Measurements from ENCODE around the gene NTRK2.

The NTRK2 gene

GRCh38 chr9:85038824-85039608, 369.5 kb downstream of the NTRK2 start:
- Mint-ChIP-seq H3K4me3 (no peak overlapping the region), H3K27ac (no peak overlapping the region), H3K36me3 (no peaks in the 10 kb centered on the region), H3K27me3 (peaks cover 5% of the 10 kb centered on the region), H3K4me1 (no peaks in the 10 kb centered on the region), H3K9me3 (no peaks in the 10 kb centered on the region)

DNA sequence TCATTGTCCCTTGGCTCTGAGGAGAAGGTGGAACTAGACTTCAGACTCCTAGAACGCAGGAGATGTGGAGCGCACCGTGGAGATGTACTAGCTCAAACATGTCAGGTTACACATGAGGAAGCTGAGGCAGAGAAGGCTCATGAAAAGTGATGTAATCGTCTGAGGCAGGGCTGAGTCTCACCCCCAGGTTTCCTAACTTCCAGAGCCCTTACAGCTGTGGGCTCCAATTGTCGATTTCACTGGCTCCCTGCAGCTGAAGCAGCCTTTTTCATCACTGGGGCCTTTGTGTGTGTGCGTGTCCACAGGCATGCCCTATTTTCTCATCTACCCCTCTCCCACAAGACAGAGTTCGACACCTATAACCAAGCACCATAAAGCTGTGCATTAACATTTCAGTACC, 370.6 kb downstream of the NTRK2 start:
- no peaks in the 10 kb centered on the region for H3K36me3 Mint-ChIP-seq
- no peaks in the 10 kb centered on the region for H3K4me1 Mint-ChIP-seq
- no peak overlapping the region for H3K27ac Mint-ChIP-seq
- H3K4me3 Mint-ChIP-seq, result no peak overlapping the region
- peaks cover 3% of the 10 kb centered on the region for H3K27me3 Mint-ChIP-seq
- H3K9me3 Mint-ChIP-seq, result no peaks in the 10 kb centered on the region

- H3K27ac Mint-ChIP-seq, result no peak overlapping the region
- H3K9me3 Mint-ChIP-seq, result no peaks in the 10 kb centered on the region
- H3K36me3 Mint-ChIP-seq, result no peaks in the 10 kb centered on the region
Observed at GRCh38 chr9:85040821-85041465, 371.4 kb downstream of the NTRK2 start.

DNA sequence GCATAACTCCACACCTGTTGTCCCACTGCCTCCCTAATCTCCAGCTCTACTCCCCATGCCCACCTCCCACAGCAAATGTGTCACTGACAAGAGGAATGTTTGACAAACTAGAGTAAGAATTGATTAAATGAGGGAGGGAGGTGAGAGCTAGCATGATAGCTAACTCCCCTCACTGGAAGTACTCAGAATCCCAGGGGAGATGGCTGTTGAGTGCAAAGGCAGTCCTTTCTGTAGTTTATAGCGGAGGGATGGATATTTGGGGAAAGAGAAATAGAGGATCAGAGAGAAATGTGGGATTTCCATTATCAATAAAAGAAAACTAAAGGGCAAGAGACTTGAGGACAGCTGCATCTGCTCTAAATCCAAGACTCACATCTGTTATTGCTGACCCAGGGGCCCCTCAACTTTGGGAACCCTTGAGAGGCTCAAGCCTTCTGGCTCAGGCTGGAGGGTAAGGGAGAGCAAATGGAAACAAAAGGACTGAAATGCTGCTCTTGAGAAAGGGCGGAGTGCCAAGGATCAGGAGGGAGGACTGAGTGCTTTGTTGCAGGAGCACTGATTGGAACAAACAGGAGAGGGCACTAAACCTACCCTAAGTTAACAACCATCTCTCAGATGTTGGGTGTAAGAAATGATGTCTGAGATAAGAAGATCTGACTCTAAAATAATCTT, 372.1 kb downstream of the NTRK2 start:
- no peak overlapping the region for H3K27ac Mint-ChIP-seq
- H3K9me3 Mint-ChIP-seq, result no peaks in the 10 kb centered on the region
- H3K36me3 Mint-ChIP-seq, result no peaks in the 10 kb centered on the region
- H3K4me1 Mint-ChIP-seq, result no peaks in the 10 kb centered on the region
- no peak overlapping the region for H3K4me3 Mint-ChIP-seq
- no peaks in the 10 kb centered on the region for H3K27me3 Mint-ChIP-seq

More at GRCh38 chr9:85040821-85041465, 371.4 kb downstream of the NTRK2 start:
- Mint-ChIP-seq H3K4me1 (no peaks in the 10 kb centered on the region), H3K4me3 (no peak overlapping the region), H3K27me3 (no peaks in the 10 kb centered on the region)

DNA sequence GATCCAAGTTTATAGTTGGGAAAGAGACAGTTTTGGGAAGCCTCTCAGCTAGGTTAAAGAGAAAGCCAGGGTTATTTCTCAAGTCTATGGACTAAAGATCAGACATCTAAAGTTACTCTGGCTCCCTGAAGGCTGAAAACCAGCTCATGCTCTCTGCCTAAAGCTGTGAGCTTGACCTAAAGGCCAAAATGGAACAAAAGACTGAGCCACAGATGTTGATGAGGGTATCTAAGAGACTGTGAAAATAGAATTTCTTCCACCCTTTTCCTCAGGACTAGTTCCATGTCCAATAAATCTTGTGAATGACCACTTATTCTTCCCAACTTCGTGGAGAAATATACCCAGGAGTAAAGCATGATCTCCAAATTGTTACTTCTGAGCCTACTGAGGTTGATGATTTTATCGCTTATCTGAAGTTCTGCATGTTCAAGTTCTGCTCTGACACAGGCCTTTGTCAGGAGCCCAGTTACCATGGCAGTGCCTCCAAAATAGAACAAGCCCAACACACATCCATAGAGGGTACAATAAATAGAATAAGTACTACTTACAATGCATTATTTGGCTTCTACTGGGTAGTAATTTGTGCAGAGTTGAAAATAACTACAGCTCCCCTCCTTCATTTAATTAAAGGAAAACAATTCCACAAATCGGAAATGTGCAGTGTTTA, 373.6 kb downstream of the NTRK2 start:
- no peak overlapping the region for H3K27ac Mint-ChIP-seq

GRCh38 chr9:85045271-85045670, 375.7 kb downstream of the NTRK2 start:
- Mint-ChIP-seq H3K27ac (no peak overlapping the region), H3K4me3 (no peak overlapping the region), H3K27me3 (peaks cover 2% of the 10 kb centered on the region), H3K4me1 (no peaks in the 10 kb centered on the region), H3K36me3 (no peaks in the 10 kb centered on the region), H3K9me3 (no peaks in the 10 kb centered on the region)

More for the DNA sequence above, 373.6 kb downstream of the NTRK2 start:
- Mint-ChIP-seq H3K9me3 (no peaks in the 10 kb centered on the region), H3K4me1 (no peaks in the 10 kb centered on the region), H3K4me3 (no peak overlapping the region), H3K36me3 (no peaks in the 10 kb centered on the region), H3K27me3 (no peaks in the 10 kb centered on the region)

DNA sequence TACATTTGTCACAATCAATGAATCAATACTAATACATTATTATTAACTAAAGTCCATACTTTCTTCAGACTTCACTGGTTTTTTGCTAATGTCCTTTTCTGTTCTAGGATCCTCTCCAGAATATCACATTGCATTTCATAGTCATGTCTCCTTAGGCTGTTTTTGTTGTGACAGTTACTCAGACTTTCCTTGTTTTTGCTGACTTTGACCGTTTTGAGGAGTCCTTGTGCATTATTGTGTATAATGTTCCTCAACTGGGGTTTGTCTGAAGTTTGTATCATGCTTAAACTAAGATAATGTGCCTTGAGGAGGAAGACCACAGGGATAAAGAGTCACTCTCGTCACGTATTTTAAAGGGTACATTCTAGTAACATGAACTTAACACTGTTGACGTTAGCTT, 376.9 kb downstream of the NTRK2 start:
- no peaks in the 10 kb centered on the region for H3K9me3 Mint-ChIP-seq
- H3K4me3 Mint-ChIP-seq, result no peak overlapping the region
- no peaks in the 10 kb centered on the region for H3K36me3 Mint-ChIP-seq
- H3K27ac Mint-ChIP-seq, result no peak overlapping the region
- no peaks in the 10 kb centered on the region for H3K4me1 Mint-ChIP-seq
- peaks cover 2% of the 10 kb centered on the region for H3K27me3 Mint-ChIP-seq

GRCh38 chr9:85053206-85053786, 383.8 kb downstream of the NTRK2 start:
- Mint-ChIP-seq H3K4me1 (no peaks in the 10 kb centered on the region), H3K27me3 (peaks cover 2% of the 10 kb centered on the region), H3K9me3 (no peaks in the 10 kb centered on the region), H3K4me3 (no peak overlapping the region), H3K36me3 (no peaks in the 10 kb centered on the region), H3K27ac (no peak overlapping the region)

DNA sequence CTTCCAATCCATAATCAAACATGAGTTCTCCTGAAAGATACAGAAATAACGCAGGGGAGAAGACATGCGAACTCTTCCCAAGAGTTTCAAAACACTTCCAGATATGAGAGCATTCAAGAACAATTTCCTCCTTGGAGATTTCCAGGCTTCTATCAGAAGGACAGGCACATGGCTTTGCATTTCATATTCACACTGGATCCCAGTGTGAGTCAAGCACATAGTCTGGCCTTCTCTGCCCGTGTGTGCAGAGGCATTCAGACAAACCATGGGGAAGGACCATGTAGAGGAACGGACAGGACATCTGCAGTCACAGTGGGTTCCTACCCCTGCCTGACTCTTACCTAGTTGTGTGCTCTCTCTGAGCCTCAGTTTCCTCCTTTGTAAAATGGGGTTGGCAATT, 384.5 kb downstream of the NTRK2 start:
- Mint-ChIP-seq H3K27ac (no peak overlapping the region), H3K4me1 (no peaks in the 10 kb centered on the region), H3K27me3 (peaks cover 2% of the 10 kb centered on the region), H3K9me3 (no peaks in the 10 kb centered on the region), H3K36me3 (no peaks in the 10 kb centered on the region), H3K4me3 (no peak overlapping the region)

DNA sequence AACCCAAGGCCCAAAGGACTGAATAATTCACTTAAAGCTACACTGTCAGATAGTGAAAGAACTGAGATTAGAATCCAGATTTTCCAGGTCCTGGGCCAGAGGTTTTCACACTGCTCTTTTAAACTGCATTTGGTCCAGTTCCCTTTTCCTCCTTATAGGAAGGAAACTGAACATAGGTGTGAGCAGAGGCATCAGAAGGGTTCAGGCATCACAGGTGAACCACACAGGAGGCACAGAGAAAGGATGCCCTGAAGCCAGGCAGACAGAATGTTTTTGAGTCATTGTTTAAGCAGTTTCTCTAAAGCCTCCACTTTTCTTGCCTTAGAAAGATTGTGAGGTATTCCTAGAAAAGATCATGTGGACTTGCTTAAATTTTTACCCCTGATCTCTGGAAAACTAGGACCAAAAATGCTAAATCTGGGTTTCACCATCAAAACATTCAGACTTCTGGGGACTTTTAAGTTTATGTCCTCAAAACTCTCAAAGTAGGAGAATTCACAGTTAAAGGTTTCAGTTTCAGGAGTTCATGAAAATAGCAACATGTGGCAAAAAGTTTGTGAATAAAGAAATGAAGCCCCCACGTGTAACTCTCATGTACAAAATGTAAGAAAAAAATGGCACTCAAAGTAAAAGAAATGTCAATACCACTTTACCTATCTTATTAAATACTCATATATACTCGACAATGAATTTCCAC, 386.1 kb downstream of the NTRK2 start:
- Mint-ChIP-seq H3K36me3 (no peaks in the 10 kb centered on the region), H3K9me3 (no peaks in the 10 kb centered on the region), H3K4me1 (no peaks in the 10 kb centered on the region), H3K27me3 (peaks cover 5% of the 10 kb centered on the region), H3K4me3 (no peak overlapping the region), H3K27ac (no peak overlapping the region)

DNA sequence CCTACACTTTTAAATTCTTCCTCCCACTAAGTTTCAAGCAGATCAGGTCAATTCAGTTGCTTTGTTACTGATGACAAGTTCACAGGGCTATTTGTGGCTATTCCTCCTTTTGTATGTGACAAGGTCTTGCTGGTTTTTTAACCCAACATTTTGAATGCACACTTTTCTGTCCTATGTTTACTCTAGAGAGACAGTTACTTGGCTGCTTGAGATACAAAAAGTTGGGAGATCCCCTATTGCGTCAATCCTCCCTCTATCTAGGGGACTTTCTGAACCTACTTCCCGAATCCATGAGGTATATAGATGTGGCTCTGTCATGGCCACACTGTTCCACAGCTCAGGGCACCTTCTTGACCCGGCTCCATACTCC, 386.7 kb downstream of the NTRK2 start:
- Mint-ChIP-seq H3K4me1 (no peaks in the 10 kb centered on the region), H3K27ac (no peak overlapping the region), H3K27me3 (peaks cover 5% of the 10 kb centered on the region), H3K36me3 (no peaks in the 10 kb centered on the region), H3K9me3 (no peaks in the 10 kb centered on the region), H3K4me3 (no peak overlapping the region)

DNA sequence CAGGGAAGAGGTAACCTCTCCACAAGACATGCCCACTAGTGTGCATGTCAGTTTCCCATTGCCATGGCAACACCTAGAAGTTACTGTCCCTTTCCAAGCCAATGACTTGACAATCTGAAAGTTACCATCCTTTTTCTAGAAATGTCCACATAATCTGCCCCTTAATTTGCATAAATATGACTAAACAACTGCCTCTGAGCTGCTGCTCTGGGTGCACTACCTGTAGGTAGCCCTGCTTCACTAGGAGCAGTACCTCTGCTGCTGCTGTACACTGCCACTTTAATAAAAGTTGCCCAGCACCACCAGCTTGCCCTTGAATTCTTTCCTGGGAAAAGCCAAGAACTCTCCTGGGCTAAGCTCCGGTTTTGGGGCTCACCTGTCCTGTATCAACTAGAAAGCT, 392.4 kb downstream of the NTRK2 start:
- Mint-ChIP-seq H3K27ac (no peak overlapping the region), H3K36me3 (no peaks in the 10 kb centered on the region), H3K4me1 (no peaks in the 10 kb centered on the region), H3K4me3 (no peak overlapping the region), H3K9me3 (no peaks in the 10 kb centered on the region), H3K27me3 (peaks cover 5% of the 10 kb centered on the region)

DNA sequence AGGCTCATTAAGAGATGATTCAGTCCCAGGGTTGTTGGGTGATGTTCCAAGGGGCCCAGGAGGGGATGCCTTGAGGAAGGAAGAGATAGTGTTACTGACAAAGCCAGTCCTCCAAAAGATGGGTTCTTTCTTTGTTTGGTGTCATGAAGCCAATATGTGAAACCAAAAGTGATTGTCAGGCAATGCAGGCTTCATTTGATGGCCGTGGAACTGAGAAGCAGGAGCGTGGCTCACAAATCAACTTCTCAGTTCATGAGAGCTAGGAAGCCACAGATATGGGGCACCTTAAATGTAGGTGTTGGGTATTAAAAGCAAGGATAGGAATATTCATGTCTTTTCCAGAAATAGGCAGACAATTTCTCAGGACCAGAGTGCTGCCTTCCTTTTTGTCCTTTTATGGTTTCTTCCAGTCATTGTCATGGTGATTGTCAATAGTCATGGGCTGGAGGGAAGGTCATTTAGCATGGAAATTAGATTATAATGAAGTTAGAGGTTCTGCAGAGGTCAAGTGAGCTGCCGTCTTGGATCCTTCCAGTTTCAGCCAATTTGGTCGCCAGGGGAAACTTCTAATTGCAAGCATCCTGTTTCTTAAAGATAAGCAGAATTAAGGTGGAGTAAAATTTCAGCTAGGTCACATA, 393.0 kb downstream of the NTRK2 start:
- Mint-ChIP-seq H3K27me3 (peaks cover 5% of the 10 kb centered on the region), H3K36me3 (no peaks in the 10 kb centered on the region), H3K4me1 (no peaks in the 10 kb centered on the region), H3K9me3 (no peaks in the 10 kb centered on the region), H3K4me3 (no peak overlapping the region), H3K27ac (no peak overlapping the region)

DNA sequence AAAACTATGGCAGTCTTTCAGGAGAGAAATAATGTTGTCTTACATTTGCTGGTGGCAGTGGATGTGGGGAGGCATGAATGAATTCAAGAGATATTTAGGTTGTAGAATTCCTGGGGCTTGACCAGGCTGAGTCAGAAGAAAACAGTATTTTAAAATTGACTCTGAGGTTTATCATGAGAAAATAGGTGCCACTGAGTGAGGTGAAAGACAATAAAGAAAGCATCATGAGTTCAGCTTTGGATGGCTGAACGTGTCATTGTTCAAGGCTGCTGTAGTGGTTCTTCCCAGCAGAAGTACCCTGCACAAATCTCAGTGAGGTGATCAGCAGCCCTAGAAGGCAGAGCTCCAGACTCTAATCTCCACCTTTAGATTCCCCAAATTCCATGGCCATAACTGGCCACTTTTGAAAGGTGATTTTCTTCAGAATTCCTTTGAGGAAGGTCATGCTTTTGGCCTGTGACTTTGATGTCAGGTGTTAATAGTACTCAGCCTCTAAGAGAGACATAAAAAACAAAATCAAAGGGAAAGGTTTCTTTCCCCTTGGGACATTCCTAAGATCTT, 395.4 kb downstream of the NTRK2 start:
- no peak overlapping the region for H3K27ac Mint-ChIP-seq
- peaks cover 2% of the 10 kb centered on the region for H3K27me3 Mint-ChIP-seq
- no peaks in the 10 kb centered on the region for H3K9me3 Mint-ChIP-seq
- no peaks in the 10 kb centered on the region for H3K4me1 Mint-ChIP-seq
- no peaks in the 10 kb centered on the region for H3K36me3 Mint-ChIP-seq
- no peak overlapping the region for H3K4me3 Mint-ChIP-seq

Measured in activated naive CD4-positive, alpha-beta T cell treated with anti-CD3 and anti-CD28 coated beads, Interleukin-2, amount 50 U/mL, for 24 hours (primary cell).